Natural killer cell (primary cell): ENCODE measurements around the gene CCDC12. TPM values are rescaled to one million over a fixed set of nuclear protein-coding genes. Genes with fewer than 3 reads are reported as not detected.

Experiments
- ATAC-seq, 3 donors: fragments of 150-1000 bp in 2 of 3; fragments of 200-7000 bp in 1 of 3; cut with Tn5 transposase; 1 replicate in 1 of 3; 2 replicates in 2 of 3; pipeline ENCODE4 v1.10.0; 2021; ENCODE audit warnings: mild to moderate bottlenecking in 2 of 3, moderate library complexity in 2 of 3
- DNase-seq, 2 donors: peaks; one replicate each; pipeline versions ENCODE4 v3.0.0 to v3.0.0-alpha.2; 2013 to 2021; ENCODE audit warnings: mixed read lengths in 1 of 2
- H3K27ac ChIP-seq: one replicate; pipeline ENCODE4 v1.5.1; 2013; ENCODE audit warnings: mild to moderate bottlenecking, low read length
- H3K27me3 ChIP-seq: one replicate; pipeline ENCODE4 v1.6.1; 2013; ENCODE audit warnings: low read length; ENCODE audit not compliant: control insufficient read depth, insufficient read depth
- H3K36me3 ChIP-seq: one replicate; pipeline ENCODE4 v1.6.1; 2013; ENCODE audit warnings: low read length; ENCODE audit not compliant: control insufficient read depth, insufficient read depth
- H3K4me1 ChIP-seq: one replicate; pipeline ENCODE4 v1.6.1; 2013; ENCODE audit warnings: low read length; ENCODE audit not compliant: control insufficient read depth, insufficient read depth
- H3K4me3 ChIP-seq: one replicate; pipeline ENCODE4 v1.5.1; 2013; ENCODE audit warnings: low read length
- H3K9me3 ChIP-seq: one replicate; pipeline ENCODE4 v1.6.1; 2013; ENCODE audit warnings: low read length; ENCODE audit not compliant: control insufficient read depth, insufficient read depth
- H3K27ac Mint-ChIP-seq, 2 donors: one replicate each; pipeline ENCODE4 v1.8.0; 2022; ENCODE audit warnings: mild to moderate bottlenecking in 2 of 2, mixed read lengths in 2 of 2, moderate library complexity in 1 of 2
- H3K27me3 Mint-ChIP-seq, 2 donors: one replicate each; pipeline ENCODE4 v1.8.0; 2022; ENCODE audit warnings: low read depth in 2 of 2, mixed read lengths in 2 of 2
- H3K36me3 Mint-ChIP-seq: one replicate; pipeline ENCODE4 v1.8.0; 2022; ENCODE audit warnings: mixed read lengths
- H3K4me1 Mint-ChIP-seq, 2 donors: one replicate each; pipeline ENCODE4 v1.8.0; 2022; ENCODE audit warnings: mixed read lengths in 2 of 2
- H3K4me3 Mint-ChIP-seq: one replicate; pipeline ENCODE4 v1.8.0; 2022; ENCODE audit warnings: mild to moderate bottlenecking, moderate library complexity, mixed read lengths
- H3K9me3 Mint-ChIP-seq, 2 donors: one replicate each; pipeline ENCODE4 v1.8.0; 2022; ENCODE audit warnings: mixed read lengths in 2 of 2
- CTCF ChIP-seq: fragments of 200-600 bp; IDR thresholded peaks from one replicate; pipeline ENCODE4 v1.8.0; 2022; ENCODE audit warnings: antibody characterized with exemption
- WGBS: methylation state at CpG from one replicate; pipeline ENCODE4 v1.1.7; 2013; ENCODE audit warnings: missing lambda C conversion rate; ENCODE audit not compliant: insufficient coverage; 5-methylcytosine and 5-hydroxymethylcytosine counted together
- intact Hi-C: fragments of 100-400 bp; cut with micrococcal nuclease; formaldehyde crosslinking; loops from one replicate; pipeline ENCODE4 v1.14.2; 2022
- total RNA-seq, 4 donors: library from RNA; stranded (reverse); fragments of 120-200 nt in 1 of 4; gene quantifications; one replicate each; pipeline versions ENCODE4 v1.2.3 to v1.2.4, GENCODE V29; 2013 to 2022

Gene CCDC12
- total RNA-seq, 3 donors from 2014 or later (not counting 1 experiment from before 2014, with no cell fraction given): 104 to 114 (median 111) TPM

GRCh38 chr3:46978985-46979944, 2.7 kb upstream of the CCDC12 start, which contains the start of gene NBEAL2:
Gene NBEAL2, plus strand, starts transcription at chr3:46979666. Its CDS starts 196 bp downstream, at chr3:46979862.
- H3K9me3 ChIP-seq: no peaks in the 10 kb centered on the region
- Mint-ChIP-seq H3K4me1 (peaks cover 45 to 65% of the 10 kb centered on the region in 2 donors), H3K4me3 (peak within 1 kb of the TSS; percentile 90), H3K27ac (peak within 1 kb of the TSS; percentile 94), H3K9me3 (no peaks in the 10 kb centered on the region), H3K27me3 (no peaks in the 10 kb centered on the region), H3K36me3 (no peaks in the 10 kb centered on the region)
- no peaks in the 10 kb centered on the region for H3K36me3 ChIP-seq
- DNase-seq (peak; percentile 93 to 97), ATAC-seq (peak; percentile 73 to 91 (median 79))
- no peak for TF ChIP-seq CTCF
- intact Hi-C loops: loop anchor here (1.0 to 5.0 kb wide), 5 partner anchors 8 to 186 kb away; partner anchors contain the start of gene SETD2
- under 1% methylated on average over 73 of the region's 73 CpGs for WGBS
- H3K4me3 ChIP-seq: peak within 1 kb of the TSS; percentile 89
- peaks cover 85% of the 10 kb centered on the region for H3K4me1 ChIP-seq
- peak within 1 kb of the TSS; percentile 89 for H3K27ac ChIP-seq
- H3K27me3 ChIP-seq: no peaks in the 10 kb centered on the region

GRCh38 chr3:46978381-46978780, 1.8 kb upstream of the CCDC12 start:
- intact Hi-C loops: loop anchor here (2.0 to 5.0 kb wide), 3 partner anchors 50 to 186 kb away; partner anchors contain the start of gene SETD2
- Mint-ChIP-seq H3K9me3 (no peaks in the 10 kb centered on the region), H3K4me3 (peak overlapping the region; percentile 96), H3K4me1 (peaks cover 52 to 67% of the 10 kb centered on the region in 2 donors), H3K36me3 (no peaks in the 10 kb centered on the region), H3K27me3 (no peaks in the 10 kb centered on the region), H3K27ac (peak overlapping the region; percentile 94)
- ATAC-seq: no peak
- H3K27me3 ChIP-seq: no peaks in the 10 kb centered on the region
- no peaks in the 10 kb centered on the region for H3K36me3 ChIP-seq
- peak overlapping the region; percentile 4 for H3K27ac ChIP-seq
- DNase-seq: no peak
- peaks cover 79% of the 10 kb centered on the region for H3K4me1 ChIP-seq
- H3K4me3 ChIP-seq: no peak overlapping the region
- 88% methylated on average over 9 of the region's 9 CpGs for WGBS
- no peak for TF ChIP-seq CTCF
- H3K9me3 ChIP-seq: no peaks in the 10 kb centered on the region

GRCh38 chr3:46977811-46978195, 1.3 kb upstream of the CCDC12 start:
- Mint-ChIP-seq H3K27ac (peak overlapping the region; percentile 94), H3K4me3 (peak overlapping the region; percentile 96), H3K36me3 (no peaks in the 10 kb centered on the region), H3K9me3 (no peaks in the 10 kb centered on the region), H3K27me3 (no peaks in the 10 kb centered on the region), H3K4me1 (peaks cover 54 to 67% of the 10 kb centered on the region in 2 donors)
- Histone ChIP-seq H3K4me1 (peaks cover 76% of the 10 kb centered on the region), H3K27ac (no peak overlapping the region), H3K4me3 (no peak overlapping the region), H3K36me3 (no peaks in the 10 kb centered on the region), H3K27me3 (no peaks in the 10 kb centered on the region), H3K9me3 (no peaks in the 10 kb centered on the region)
- ATAC-seq (no peak), DNase-seq (no peak)
- no peak for TF ChIP-seq CTCF
- intact Hi-C loops: loop anchor here (2.0 to 5.0 kb wide), 3 partner anchors 49 to 187 kb away; partner anchors contain the start of gene SETD2
- WGBS: 95% methylated on average over 5 of the region's 5 CpGs
